GM12878 (cell line): ENCODE data around the gene DUOX2. TPM values are rescaled to one million over a fixed set of nuclear protein-coding genes. Genes with fewer than 3 reads are reported as not detected.

ENCODE experiments used
- HCFC1 ChIP-seq: fragments of 150-350 bp; IDR thresholded peaks from 2 replicates; pipeline ENCODE4 v1.6.1; 2014; ENCODE audit warnings: low read length
- MYB ChIP-seq: fragments of 150-350 bp; IDR thresholded peaks from 2 replicates; pipeline ENCODE4 v1.6.1; 2014; ENCODE audit warnings: mild to moderate bottlenecking, low read depth, low read length, borderline replicate concordance
- NR2C1 ChIP-seq: fragments of 450-650 bp; IDR thresholded peaks from 2 replicates; pipeline ENCODE4 v1.6.1; 2017; ENCODE audit warnings: antibody characterized with exemption, mild to moderate bottlenecking, moderate library complexity
- ZNF217 ChIP-seq: fragments of 450-650 bp; IDR thresholded peaks from 2 replicates; pipeline ENCODE4 v1.6.1; 2017; ENCODE audit warnings: antibody characterized with exemption, mild to moderate bottlenecking
- ZNF622 ChIP-seq: fragments of 450-650 bp; IDR thresholded peaks from 2 replicates; pipeline ENCODE4 v1.6.1; 2017; ENCODE audit warnings: mild to moderate bottlenecking, inconsistent platforms
- polyA plus RNA-seq, 11 experiments: library from polyadenylated mRNA; depleted of rRNA in 4 of 11; unstranded in 6 of 11; stranded (reverse) in 5 of 11; fragments of >200 nt; fragmentation: Nextera tagmentation in 4 of 11; fragmentation: Illumina TruSeq in 1 of 11; extraction: Ambion mirVana in 4 of 11; extraction: Trizol in 1 of 11; gene quantifications; 1 replicate in 1 of 11; 2 replicates in 10 of 11; pipeline versions ENCODE4 v1.2.1 to v1.2.3, GENCODE V29; 2011 to 2016; ENCODE audit warnings: inconsistent platforms in 2 of 11, missing spikeins in 2 of 11, low read depth in 1 of 11
- total RNA-seq, 4 experiments: library from RNA; depleted of rRNA in 3 of 4; stranded (reverse); fragments of >200 nt in 3 of 4; fragmentation: Illumina TruSeq in 1 of 4; extraction: Trizol in 1 of 4; gene quantifications; 2 replicates each; pipeline versions ENCODE4 v1.2.1 to v1.2.3, GENCODE V29; 2013 to 2021
- TF ChIP-seq, protein P1 (sequence below): fragments of 450-650 bp; IDR thresholded peaks from 2 replicates; pipeline ENCODE4 v1.6.1; 2016; ENCODE audit warnings: mild to moderate bottlenecking, moderate library complexity, borderline replicate concordance
- TF ChIP-seq, protein P2 (sequence below): IDR thresholded peaks from 2 replicates; pipeline ENCODE4 v1.6.1; 2011; ENCODE audit warnings: low read depth, mild to moderate bottlenecking, low read length, moderate library complexity, borderline replicate concordance; ENCODE audit errors: extremely low read depth
- TF ChIP-seq, protein P3 (sequence below): fragments of 450-650 bp; IDR thresholded peaks from 2 replicates; pipeline ENCODE4 v1.6.1; 2018; ENCODE audit warnings: borderline replicate concordance, mild to moderate bottlenecking; ENCODE audit not compliant: partially characterized antibody
- TF ChIP-seq, protein P4 (sequence below): fragments of 450-650 bp; formaldehyde crosslinking; IDR thresholded peaks from 2 replicates; pipeline ENCODE4 v1.5.0; 2022; ENCODE audit warnings: mild to moderate bottlenecking, missing genetic modification characterization

DUOX2 gene
- total and polyA plus RNA-seq, 10 of the 15 experiments (the other 5 are each of a cell fraction or from before 2014, with no cell fraction given): 0.05 TPM; not detected in 9

DNA sequence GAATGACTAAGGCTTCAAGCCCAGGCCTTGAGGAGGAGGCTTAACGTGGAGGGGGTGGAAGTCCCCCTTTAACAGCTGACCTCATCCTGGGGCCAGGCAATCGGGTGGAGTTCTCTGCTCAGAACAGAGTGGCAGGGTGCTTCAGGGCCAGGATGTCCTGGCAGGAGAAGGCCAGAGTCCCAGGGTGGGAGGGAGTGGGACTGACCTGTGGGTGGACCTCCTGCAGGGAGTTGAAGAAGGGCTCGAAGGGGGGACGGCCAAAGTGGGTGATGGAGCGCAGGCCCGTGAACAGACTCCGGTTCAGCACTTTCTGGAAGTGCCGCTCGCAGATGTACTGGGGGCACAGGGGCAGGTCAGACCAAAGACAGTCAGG, 19.6 kb downstream of the DUOX2 start (continued):
- TF ChIP-seq, protein P1, sequence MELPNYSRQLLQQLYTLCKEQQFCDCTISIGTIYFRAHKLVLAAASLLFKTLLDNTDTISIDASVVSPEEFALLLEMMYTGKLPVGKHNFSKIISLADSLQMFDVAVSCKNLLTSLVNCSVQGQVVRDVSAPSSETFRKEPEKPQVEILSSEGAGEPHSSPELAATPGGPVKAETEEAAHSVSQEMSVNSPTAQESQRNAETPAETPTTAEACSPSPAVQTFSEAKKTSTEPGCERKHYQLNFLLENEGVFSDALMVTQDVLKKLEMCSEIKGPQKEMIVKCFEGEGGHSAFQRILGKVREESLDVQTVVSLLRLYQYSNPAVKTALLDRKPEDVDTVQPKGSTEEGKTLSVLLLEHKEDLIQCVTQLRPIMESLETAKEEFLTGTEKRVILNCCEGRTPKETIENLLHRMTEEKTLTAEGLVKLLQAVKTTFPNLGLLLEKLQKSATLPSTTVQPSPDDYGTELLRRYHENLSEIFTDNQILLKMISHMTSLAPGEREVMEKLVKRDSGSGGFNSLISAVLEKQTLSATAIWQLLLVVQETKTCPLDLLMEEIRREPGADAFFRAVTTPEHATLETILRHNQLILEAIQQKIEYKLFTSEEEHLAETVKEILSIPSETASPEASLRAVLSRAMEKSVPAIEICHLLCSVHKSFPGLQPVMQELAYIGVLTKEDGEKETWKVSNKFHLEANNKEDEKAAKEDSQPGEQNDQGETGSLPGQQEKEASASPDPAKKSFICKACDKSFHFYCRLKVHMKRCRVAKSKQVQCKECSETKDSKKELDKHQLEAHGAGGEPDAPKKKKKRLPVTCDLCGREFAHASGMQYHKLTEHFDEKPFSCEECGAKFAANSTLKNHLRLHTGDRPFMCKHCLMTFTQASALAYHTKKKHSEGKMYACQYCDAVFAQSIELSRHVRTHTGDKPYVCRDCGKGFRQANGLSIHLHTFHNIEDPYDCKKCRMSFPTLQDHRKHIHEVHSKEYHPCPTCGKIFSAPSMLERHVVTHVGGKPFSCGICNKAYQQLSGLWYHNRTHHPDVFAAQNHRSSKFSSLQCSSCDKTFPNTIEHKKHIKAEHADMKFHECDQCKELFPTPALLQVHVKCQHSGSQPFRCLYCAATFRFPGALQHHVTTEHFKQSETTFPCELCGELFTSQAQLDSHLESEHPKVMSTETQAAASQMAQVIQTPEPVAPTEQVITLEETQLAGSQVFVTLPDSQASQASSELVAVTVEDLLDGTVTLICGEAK: no peak
- TF ChIP-seq ZNF622: no peak
- TF ChIP-seq ZNF217: no peak
- TF ChIP-seq, protein P2, sequence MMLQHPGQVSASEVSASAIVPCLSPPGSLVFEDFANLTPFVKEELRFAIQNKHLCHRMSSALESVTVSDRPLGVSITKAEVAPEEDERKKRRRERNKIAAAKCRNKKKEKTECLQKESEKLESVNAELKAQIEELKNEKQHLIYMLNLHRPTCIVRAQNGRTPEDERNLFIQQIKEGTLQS: no peak
- no peak for TF ChIP-seq NR2C1
- TF ChIP-seq, protein P3, sequence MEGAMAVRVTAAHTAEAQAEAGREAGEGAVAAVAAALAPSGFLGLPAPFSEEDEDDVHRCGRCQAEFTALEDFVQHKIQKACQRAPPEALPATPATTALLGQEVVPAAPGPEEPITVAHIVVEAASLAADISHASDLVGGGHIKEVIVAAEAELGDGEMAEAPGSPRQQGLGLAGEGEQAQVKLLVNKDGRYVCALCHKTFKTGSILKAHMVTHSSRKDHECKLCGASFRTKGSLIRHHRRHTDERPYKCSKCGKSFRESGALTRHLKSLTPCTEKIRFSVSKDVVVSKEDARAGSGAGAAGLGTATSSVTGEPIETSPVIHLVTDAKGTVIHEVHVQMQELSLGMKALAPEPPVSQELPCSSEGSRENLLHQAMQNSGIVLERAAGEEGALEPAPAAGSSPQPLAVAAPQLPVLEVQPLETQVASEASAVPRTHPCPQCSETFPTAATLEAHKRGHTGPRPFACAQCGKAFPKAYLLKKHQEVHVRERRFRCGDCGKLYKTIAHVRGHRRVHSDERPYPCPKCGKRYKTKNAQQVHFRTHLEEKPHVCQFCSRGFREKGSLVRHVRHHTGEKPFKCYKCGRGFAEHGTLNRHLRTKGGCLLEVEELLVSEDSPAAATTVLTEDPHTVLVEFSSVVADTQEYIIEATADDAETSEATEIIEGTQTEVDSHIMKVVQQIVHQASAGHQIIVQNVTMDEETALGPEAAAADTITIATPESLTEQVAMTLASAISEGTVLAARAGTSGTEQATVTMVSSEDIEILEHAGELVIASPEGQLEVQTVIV: no peak
- no peak for TF ChIP-seq MYB
- no peak for TF ChIP-seq HCFC1
- TF ChIP-seq, protein P4, sequence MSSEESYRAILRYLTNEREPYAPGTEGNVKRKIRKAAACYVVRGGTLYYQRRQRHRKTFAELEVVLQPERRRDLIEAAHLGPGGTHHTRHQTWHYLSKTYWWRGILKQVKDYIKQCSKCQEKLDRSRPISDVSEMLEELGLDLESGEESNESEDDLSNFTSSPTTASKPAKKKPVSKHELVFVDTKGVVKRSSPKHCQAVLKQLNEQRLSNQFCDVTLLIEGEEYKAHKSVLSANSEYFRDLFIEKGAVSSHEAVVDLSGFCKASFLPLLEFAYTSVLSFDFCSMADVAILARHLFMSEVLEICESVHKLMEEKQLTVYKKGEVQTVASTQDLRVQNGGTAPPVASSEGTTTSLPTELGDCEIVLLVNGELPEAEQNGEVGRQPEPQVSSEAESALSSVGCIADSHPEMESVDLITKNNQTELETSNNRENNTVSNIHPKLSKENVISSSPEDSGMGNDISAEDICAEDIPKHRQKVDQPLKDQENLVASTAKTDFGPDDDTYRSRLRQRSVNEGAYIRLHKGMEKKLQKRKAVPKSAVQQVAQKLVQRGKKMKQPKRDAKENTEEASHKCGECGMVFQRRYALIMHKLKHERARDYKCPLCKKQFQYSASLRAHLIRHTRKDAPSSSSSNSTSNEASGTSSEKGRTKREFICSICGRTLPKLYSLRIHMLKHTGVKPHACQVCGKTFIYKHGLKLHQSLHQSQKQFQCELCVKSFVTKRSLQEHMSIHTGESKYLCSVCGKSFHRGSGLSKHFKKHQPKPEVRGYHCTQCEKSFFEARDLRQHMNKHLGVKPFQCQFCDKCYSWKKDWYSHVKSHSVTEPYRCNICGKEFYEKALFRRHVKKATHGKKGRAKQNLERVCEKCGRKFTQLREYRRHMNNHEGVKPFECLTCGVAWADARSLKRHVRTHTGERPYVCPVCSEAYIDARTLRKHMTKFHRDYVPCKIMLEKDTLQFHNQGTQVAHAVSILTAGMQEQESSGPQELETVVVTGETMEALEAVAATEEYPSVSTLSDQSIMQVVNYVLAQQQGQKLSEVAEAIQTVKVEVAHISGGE (CRISPR knock-in tag): no peak
